HepG2 (cell line): Measurements from ENCODE around the gene CD151. TPM values are rescaled to one million over a fixed set of nuclear protein-coding genes. Genes with fewer than 3 reads are reported as not detected.

Source experiments
- ATAC-seq: fragments of 200-7000 bp; cut with Tn5 transposase; 3 replicates; pipeline ENCODE4 v1.9.1; 2020; ENCODE audit warnings: mild to moderate bottlenecking, moderate library complexity
- BruUV-seq: library from RNA; stranded (reverse); fragments of 400-500 nt; replicated peaks from 2 replicates; lab custom pipeline; 2021; lab: Mats Ljungman, UMichigan
- CTCF ChIA-PET: fragments of 300-600 bp; formaldehyde crosslinking; extraction: SDS; loops from one replicate; lab custom pipeline; 2021; ENCODE audit warnings: low total read pairs, inconsistent platforms, low intra/inter-chr PET ratio; lab: Yijun Ruan, JAX
- POLR2A ChIA-PET: fragments of 350-600 bp; sonication (Branson Sonifier 250); formaldehyde crosslinking; loops from one replicate; lab custom pipeline; 2020; ENCODE audit warnings: antibody characterized with exemption, inconsistent platforms; lab: Yijun Ruan, JAX
- DNase-seq: peaks from one replicate; pipeline ENCODE4 v3.0.0-alpha.2; 2015; ENCODE audit warnings: low spot score
- FAIRE-seq: peaks from 3 replicates; lab custom pipeline; 2011; peaks lifted over from hg19 to GRCh38; lab: Jason Lieb, UNC
- H2AFZ ChIP-seq: one replicate; pipeline ENCODE4 v1.6.1; 2011; ENCODE audit warnings: low read length, inconsistent platforms
- H3K27ac ChIP-seq: fragments of 300-600 bp; 3 replicates; pipeline ENCODE4 v1.8.0; 2011; ENCODE audit warnings: mixed run types, mild to moderate bottlenecking, mixed read lengths, low read length, inconsistent platforms; ENCODE audit not compliant: insufficient read depth; ENCODE audit errors: extremely low read length
- H3K27me3 ChIP-seq, 2 experiments: fragments of 200-600 bp in 1 of 2; 2 replicates in 1 of 2; 3 replicates in 1 of 2; pipeline versions ENCODE4 v1.6.0 to v1.8.0; 2011; ENCODE audit warnings: low read length in 2 of 2, mild to moderate bottlenecking in 2 of 2, moderate library complexity in 2 of 2, inconsistent platforms in 1 of 2; ENCODE audit not compliant: insufficient read depth in 2 of 2, control insufficient read depth in 1 of 2
- H3K36me3 ChIP-seq, 2 experiments: fragments of 200-600 bp in 1 of 2; replicated peaks in 1 of 2; 2 replicates in 1 of 2; 3 replicates in 1 of 2; pipeline versions ENCODE4 v1.5.1 to v1.8.0; 2011; ENCODE audit warnings: low read length in 2 of 2, inconsistent platforms in 1 of 2; ENCODE audit not compliant: insufficient read depth in 2 of 2, control insufficient read depth in 1 of 2
- H3K4me1 ChIP-seq: 2 replicates; pipeline ENCODE4 v1.5.1; 2012; ENCODE audit warnings: low read length, inconsistent platforms; ENCODE audit not compliant: insufficient read depth
- H3K4me2 ChIP-seq: 2 replicates; pipeline ENCODE4 v1.6.0; 2011; ENCODE audit warnings: low read depth, low read length, inconsistent platforms
- H3K4me3 ChIP-seq, 3 experiments: fragments of 200-600 bp in 1 of 3; sonication (generic), shearing (Covaris generic) in 1 of 3; replicated peaks in 1 of 3; 2 replicates each; pipeline ENCODE4 v1.5.1; 2011 to 2016; ENCODE audit warnings: low read length in 3 of 3, inconsistent platforms in 2 of 3, low read depth in 2 of 3, mild to moderate bottlenecking in 2 of 3, control low read depth in 1 of 3, mixed read lengths in 1 of 3; ENCODE audit not compliant: insufficient read depth in 1 of 3
- H3K79me2 ChIP-seq: one replicate; pipeline ENCODE4 v1.6.1; 2011; ENCODE audit warnings: low read length, inconsistent platforms; ENCODE audit not compliant: insufficient read depth
- H3K9ac ChIP-seq: 2 replicates; pipeline ENCODE4 v1.6.0; 2011; ENCODE audit warnings: mild to moderate bottlenecking, low read depth, low read length, inconsistent platforms; ENCODE audit not compliant: insufficient read depth
- H3K9me3 ChIP-seq: 2 replicates; pipeline ENCODE4 v1.5.1; 2012; ENCODE audit warnings: mild to moderate bottlenecking, low read length
- H4K20me1 ChIP-seq: 2 replicates; pipeline ENCODE4 v1.6.0; 2011; ENCODE audit warnings: inconsistent platforms, mild to moderate bottlenecking, low read length, moderate library complexity; ENCODE audit not compliant: insufficient read depth
- AGO2 ChIP-seq: fragments of 200-400 bp; formaldehyde crosslinking; optimal IDR thresholded peaks from 2 replicates; pipeline ENCODE3; 2017; ENCODE audit warnings: mild to moderate bottlenecking, low read depth, low read length, moderate library complexity
- AKAP8 ChIP-seq: sonication (generic); formaldehyde crosslinking; IDR thresholded peaks from 2 replicates; pipeline ENCODE4 v1.5.1; 2020; ENCODE audit warnings: mild to moderate bottlenecking, missing genetic modification reagents
- CENPT ChIP-seq: sonication (generic); formaldehyde crosslinking; IDR thresholded peaks from 2 replicates; pipeline ENCODE4 v1.8.0; 2022; ENCODE audit warnings: low read depth, mild to moderate bottlenecking, moderate library complexity, missing genetic modification reagents
- HHEX ChIP-seq: IDR thresholded peaks from 2 replicates; pipeline ENCODE4 v1.6.1; 2016; ENCODE audit warnings: control low read depth
- HNRNPL ChIP-seq: fragments of 200-400 bp; formaldehyde crosslinking; IDR thresholded peaks from 2 replicates; pipeline ENCODE4 v1.6.1; 2017; ENCODE audit warnings: mild to moderate bottlenecking, low read depth, low read length
- NR2C2 ChIP-seq: sonication (generic); formaldehyde crosslinking; IDR thresholded peaks from 2 replicates; pipeline ENCODE4 v1.4.0; 2020; ENCODE audit warnings: missing genetic modification reagents, mild to moderate bottlenecking, moderate library complexity, borderline replicate concordance
- POLR2G ChIP-seq: fragments of 200-400 bp; formaldehyde crosslinking; IDR thresholded peaks from 2 replicates; pipeline ENCODE4 v1.6.1; 2018; ENCODE audit warnings: mild to moderate bottlenecking, low read depth, low read length, moderate library complexity
- RBFOX2 ChIP-seq: fragments of 200-400 bp; formaldehyde crosslinking; IDR thresholded peaks from 2 replicates; pipeline ENCODE4 v1.6.1; 2017; ENCODE audit warnings: low read depth, mild to moderate bottlenecking, low read length
- RBM22 ChIP-seq: fragments of 200-400 bp; formaldehyde crosslinking; optimal IDR thresholded peaks from 2 replicates; pipeline ENCODE3; 2017; ENCODE audit warnings: mild to moderate bottlenecking, low read length, moderate library complexity
- ZFP36L2 ChIP-seq: sonication (generic); formaldehyde crosslinking; IDR thresholded peaks from 2 replicates; pipeline ENCODE4 v1.4.0; 2020; ENCODE audit warnings: missing genetic modification reagents
- ZIK1 ChIP-seq: sonication (generic); formaldehyde crosslinking; IDR thresholded peaks from 2 replicates; pipeline ENCODE4 v1.5.0; 2020; ENCODE audit warnings: mild to moderate bottlenecking, low read depth, missing genetic modification reagents, borderline replicate concordance
- ZNF768 ChIP-seq: sonication (generic); formaldehyde crosslinking; IDR thresholded peaks from 2 replicates; pipeline ENCODE4 v1.4.0; 2020; ENCODE audit warnings: missing genetic modification reagents
- WGBS: methylation state at CpG from one replicate; pipeline ENCODE4 v1.1.6; 2017; ENCODE audit warnings: low lambda C conversion rate; 5-methylcytosine and 5-hydroxymethylcytosine counted together
- in situ Hi-C: cut with HindIII; loops from 2 replicates; pipeline ENCODE4 v1.10.0; 2017; ENCODE audit warnings: low pct_unique_long_range_greater_than_20kb; ENCODE audit not compliant: extremely low pct_ligation_motif_present
- intact Hi-C: fragments of 100-400 bp; cut with micrococcal nuclease; formaldehyde crosslinking; loops from one replicate; pipeline ENCODE4 v1.10.0; 2022; ENCODE audit not compliant: unreplicated experiment
- polyA plus RNA-seq, 8 experiments: library from polyadenylated mRNA; depleted of rRNA in 3 of 8; stranded (reverse) in 7 of 8; unstranded in 1 of 8; fragments of >200 nt; fragmentation: Illumina TruSeq in 4 of 8; extraction: Trizol in 4 of 8; gene quantifications; 2 replicates each; pipeline versions ENCODE4 v1.2.1 to v1.2.3, GENCODE V29; 2011 to 2016; ENCODE audit warnings: low read depth in 4 of 8, missing spikeins in 1 of 8, mixed read lengths in 1 of 8; ENCODE audit not compliant: insufficient read depth in 1 of 8
- total RNA-seq, 5 experiments: library from RNA; depleted of rRNA; stranded (reverse); fragments of >200 nt; fragmentation: Illumina TruSeq; extraction: Trizol; gene quantifications; 2 replicates each; pipeline ENCODE4 v1.2.3, GENCODE V29; 2016; ENCODE audit warnings: low read depth in 1 of 5
- TF ChIP-seq, protein P1 (sequence below), 2 experiments: fragments of 450-650 bp in 1 of 2; sonication (generic) in 1 of 2; formaldehyde crosslinking in 1 of 2; IDR thresholded peaks; 2 replicates each; pipeline versions ENCODE4 v1.6.1 to v1.8.0; 2016 to 2022; ENCODE audit warnings: antibody characterized with exemption in 1 of 2, mild to moderate bottlenecking in 1 of 2, missing genetic modification reagents in 1 of 2

The CD151 gene
- total and polyA plus RNA-seq, 2 of the 13 experiments (the other 11 are each of a cell fraction or from before 2014, with no cell fraction given): 125 to 197 TPM

DNA sequence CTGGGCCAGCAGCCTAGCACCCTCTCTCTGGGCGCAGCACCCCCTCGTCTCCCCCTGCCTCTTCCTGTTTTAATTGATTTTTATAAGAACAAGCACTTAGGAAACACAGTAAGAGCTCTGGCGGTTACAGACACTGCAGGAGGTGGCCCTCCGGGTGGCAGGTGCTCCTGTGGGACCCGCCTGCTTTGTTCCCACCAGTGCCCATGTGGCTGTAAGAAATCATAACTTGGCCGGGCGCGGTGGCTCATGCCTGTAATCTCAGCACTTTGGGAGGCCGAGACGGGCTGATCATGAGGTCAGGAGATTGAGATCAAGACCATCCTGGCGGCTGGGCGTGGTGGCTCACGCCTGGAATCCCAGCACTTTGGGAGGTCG is 28.3 kb downstream of the CD151 start (continued):
- TF ChIP-seq ZFP36L2 (CRISPR knock-in tag) (no peak), HHEX (no peak), CENPT (CRISPR knock-in tag) (no peak)

DNA sequence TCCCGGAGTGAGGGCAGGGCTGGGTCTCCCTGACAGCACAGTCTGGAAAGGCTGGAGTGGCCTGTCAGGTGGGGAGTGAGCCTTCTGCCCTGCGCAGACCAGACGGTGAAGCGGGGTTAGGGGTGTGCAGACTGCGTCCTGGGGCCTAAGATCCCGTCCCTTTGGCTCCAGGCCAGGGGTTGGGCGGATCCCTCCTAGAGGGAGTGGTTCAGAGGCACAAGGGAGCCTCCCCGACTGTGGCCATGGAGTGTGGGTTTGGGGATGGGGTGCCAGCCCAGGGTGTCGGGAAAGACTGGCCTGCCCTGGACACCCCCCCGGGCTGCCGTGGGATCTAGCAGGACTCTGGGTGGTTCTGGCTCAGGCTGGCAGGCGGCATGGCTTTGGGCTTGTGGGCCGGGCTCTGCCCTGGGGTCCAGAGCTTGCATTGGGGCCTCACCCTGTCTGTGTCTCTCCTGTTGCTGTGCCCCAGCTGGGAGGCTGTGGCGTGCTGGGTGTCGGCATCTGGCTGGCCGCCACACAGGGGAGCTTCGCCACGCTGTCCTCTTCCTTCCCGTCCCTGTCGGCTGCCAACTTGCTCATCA is 29.4 kb downstream of the CD151 start:
- H3K9me3 ChIP-seq: no peaks in the 10 kb centered on the region
- H3K4me1 ChIP-seq: no peaks in the 10 kb centered on the region
- no peaks in the 10 kb centered on the region for H3K27me3 ChIP-seq
- no peak overlapping the region for H3K27ac ChIP-seq
- peaks cover 0 to 3% of the 10 kb centered on the region in 2 experiments; a peak in 2 of 5 replicates for H3K36me3 ChIP-seq
- no peak overlapping the region for H3K4me3 ChIP-seq
- H3K9ac ChIP-seq: no peak overlapping the region
- no peak for ATAC-seq
- no peaks in the 10 kb centered on the region for H3K79me2 ChIP-seq
- FAIRE-seq: no peak
- no peaks in the 10 kb centered on the region; the same call in 1 of the 2 replicates for H4K20me1 ChIP-seq
- intact Hi-C loops: no loop called here
- no peak overlapping the region for H2AFZ ChIP-seq
- no peak for DNase-seq
- TF ChIP-seq POLR2G (peak; percentile 47; the same call in 1 of the 2 replicates), HNRNPL (0 out of 2 replicates have a peak, but pooled peaks have one; percentile 44), RBM22 (peak; percentile 44), RBFOX2 (0 out of 2 replicates have a peak, but pooled peaks have one; percentile 21), AKAP8 (CRISPR knock-in tag) (peak; percentile 71; the same call in 1 of the 2 replicates), ZNF768 (CRISPR knock-in tag) (peak; percentile 31; the same call in 1 of the 2 replicates), ZIK1 (no peak), NR2C2 (CRISPR knock-in tag) (no peak), AGO2 (peak; percentile 76)
- TF ChIP-seq, protein P1, sequence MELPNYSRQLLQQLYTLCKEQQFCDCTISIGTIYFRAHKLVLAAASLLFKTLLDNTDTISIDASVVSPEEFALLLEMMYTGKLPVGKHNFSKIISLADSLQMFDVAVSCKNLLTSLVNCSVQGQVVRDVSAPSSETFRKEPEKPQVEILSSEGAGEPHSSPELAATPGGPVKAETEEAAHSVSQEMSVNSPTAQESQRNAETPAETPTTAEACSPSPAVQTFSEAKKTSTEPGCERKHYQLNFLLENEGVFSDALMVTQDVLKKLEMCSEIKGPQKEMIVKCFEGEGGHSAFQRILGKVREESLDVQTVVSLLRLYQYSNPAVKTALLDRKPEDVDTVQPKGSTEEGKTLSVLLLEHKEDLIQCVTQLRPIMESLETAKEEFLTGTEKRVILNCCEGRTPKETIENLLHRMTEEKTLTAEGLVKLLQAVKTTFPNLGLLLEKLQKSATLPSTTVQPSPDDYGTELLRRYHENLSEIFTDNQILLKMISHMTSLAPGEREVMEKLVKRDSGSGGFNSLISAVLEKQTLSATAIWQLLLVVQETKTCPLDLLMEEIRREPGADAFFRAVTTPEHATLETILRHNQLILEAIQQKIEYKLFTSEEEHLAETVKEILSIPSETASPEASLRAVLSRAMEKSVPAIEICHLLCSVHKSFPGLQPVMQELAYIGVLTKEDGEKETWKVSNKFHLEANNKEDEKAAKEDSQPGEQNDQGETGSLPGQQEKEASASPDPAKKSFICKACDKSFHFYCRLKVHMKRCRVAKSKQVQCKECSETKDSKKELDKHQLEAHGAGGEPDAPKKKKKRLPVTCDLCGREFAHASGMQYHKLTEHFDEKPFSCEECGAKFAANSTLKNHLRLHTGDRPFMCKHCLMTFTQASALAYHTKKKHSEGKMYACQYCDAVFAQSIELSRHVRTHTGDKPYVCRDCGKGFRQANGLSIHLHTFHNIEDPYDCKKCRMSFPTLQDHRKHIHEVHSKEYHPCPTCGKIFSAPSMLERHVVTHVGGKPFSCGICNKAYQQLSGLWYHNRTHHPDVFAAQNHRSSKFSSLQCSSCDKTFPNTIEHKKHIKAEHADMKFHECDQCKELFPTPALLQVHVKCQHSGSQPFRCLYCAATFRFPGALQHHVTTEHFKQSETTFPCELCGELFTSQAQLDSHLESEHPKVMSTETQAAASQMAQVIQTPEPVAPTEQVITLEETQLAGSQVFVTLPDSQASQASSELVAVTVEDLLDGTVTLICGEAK (IDR thresholded peaks at IDR 0.05): no peak
- TF ChIP-seq, protein P1 (CRISPR knock-in tag; IDR thresholded peaks at IDR 0.05): no peak
- no TSS peak for BruUV-seq
- ChIA-PET POLR2A (interaction anchor here (1.3 kb wide), 1 partner anchor 18 kb away, joined by 3 read pairs; no protein-coding TSS in a partner anchor), CTCF (no interaction called here)
- in situ Hi-C loops: no loop called here
- WGBS: 91% methylated on average over 9 of the region's 20 CpGs
- H3K4me2 ChIP-seq: no peak overlapping the region
